ENCODE measurements around the gene WNT3A.

The WNT3A gene

GRCh38 chr1:228082918-228083870, 76.4 kb downstream of the WNT3A start:
- in situ Hi-C loops (cut with MboI; ENCODE audit: low sequenced_read_pairs): no loop called here

DNA sequence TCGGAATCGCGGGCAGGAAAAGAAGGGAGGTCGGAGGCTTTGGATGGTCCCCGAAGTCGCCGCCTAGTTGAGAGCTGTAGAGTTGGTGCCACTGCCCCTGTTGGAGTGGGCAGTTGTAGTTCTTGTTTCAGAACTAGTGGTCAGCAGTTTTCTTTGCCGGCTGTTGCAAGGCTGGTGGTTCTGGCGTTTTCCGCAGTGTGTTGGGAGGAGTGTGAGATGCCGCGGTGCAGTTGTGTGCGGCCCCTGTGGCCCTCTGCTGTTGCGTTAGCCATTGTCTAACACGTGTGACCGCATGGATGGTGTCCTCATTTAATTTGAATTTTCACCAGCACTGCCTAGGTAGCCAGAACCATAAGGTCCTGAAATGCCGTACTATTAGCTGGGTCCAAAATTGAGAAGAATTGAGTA, 77.1 kb downstream of the WNT3A start:
- in situ Hi-C loops (cut with MboI; ENCODE audit: low sequenced_read_pairs): no loop called here

DNA sequence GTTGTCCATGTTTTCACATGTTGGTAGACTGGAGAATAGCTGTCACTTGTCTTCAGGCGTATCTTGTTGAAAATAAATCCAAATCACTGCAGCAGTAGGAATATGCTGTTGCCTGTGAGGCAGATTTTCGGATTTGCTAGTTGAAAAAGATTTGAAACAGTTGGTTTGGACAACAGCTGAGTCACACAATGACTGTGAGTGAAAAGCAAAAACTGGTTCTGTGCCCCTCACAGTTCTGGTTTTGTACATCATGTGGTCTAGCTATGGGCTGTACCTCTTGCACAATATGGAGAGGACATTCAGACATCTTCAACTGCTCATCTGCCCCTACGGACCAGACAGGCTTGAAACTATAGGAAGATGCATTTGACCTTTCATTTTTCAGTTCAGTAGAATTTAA, 77.5 kb downstream of the WNT3A start:
- in situ Hi-C loops (cut with MboI; ENCODE audit: low sequenced_read_pairs): no loop called here

DNA sequence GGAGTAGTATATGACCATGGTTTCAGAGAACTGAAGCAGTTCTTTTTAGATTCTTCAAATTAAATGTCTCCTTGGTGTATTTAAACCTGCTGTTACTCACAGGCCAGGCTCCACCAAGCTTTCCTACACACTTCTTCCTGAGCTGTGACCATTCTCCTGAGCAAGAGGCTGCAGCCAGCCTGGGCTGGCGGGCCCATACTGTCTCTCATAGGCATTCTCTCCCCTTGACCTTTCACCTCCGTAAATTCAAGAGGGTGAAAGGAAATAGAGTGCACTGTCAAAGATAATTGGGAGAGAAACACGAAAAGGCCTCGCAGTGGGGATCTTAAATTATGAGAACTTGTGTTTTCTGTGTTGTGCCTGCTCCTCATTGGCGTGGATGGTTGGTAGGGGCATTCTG, 78.0 kb downstream of the WNT3A start:
- in situ Hi-C loops (cut with MboI; ENCODE audit: low sequenced_read_pairs): no loop called here

DNA sequence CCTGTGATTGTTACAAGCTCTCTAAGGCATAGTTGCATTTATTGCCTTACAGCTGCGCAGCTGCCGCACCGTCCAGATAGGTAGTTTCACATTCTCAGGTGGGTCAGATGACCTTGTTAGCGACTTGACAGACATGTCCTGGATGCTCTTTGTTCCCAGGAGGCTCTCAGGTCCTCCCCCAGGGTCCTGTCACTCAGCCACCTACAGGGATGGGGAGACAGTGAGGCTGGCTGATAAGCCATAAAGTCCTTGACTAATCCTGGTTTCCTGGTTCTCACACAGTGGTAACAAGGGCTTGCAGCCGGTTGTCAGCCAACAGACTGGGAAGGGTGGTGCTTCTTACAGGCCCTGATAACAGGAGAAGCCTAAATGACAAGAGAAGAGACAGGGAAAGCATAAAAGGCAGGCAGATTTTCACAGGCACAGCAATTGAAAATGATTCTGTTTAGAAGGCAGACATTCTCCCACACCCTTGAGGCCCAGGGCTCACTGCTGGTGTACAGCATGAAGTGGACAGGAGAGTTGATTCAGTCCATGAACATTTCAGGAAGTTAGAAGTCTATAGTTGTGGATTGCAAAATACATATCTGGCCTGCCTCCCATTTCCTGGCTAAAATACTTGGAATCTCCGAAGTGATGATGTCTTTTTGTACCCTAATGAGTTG, 78.6 kb downstream of the WNT3A start:
- in situ Hi-C loops (cut with MboI; ENCODE audit: low sequenced_read_pairs): no loop called here

DNA sequence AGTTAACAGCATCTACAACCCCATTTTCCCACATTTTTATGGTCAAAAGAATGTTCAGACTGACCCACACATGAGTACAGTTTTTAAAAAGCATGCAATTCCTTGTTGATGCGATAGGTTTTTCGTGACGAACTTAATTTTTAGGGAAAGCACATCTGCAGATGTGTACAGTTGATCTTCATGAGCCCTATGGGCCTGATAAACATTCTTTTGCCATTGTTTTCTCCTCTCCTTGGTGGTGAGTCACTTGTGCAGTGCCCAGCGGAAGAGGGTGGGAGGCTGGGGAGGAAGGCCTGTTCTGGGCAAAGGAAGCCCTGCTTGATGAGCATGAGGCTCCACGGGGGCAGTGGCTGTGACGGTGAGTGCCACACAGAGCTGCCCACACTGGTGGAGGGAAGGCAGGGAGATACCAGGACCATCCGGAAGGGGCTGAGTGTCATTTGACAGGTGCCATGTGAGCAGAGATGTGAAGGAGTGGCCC, 81.0 kb downstream of the WNT3A start:
- in situ Hi-C loops (cut with MboI; ENCODE audit: low sequenced_read_pairs): no loop called here

GRCh38 chr1:228088586-228089498, 82.0 kb downstream of the WNT3A start:
- in situ Hi-C loops (cut with MboI; ENCODE audit: low sequenced_read_pairs): no loop called here

- in situ Hi-C loops (cut with MboI; ENCODE audit: low sequenced_read_pairs): no loop called here
Measured at GRCh38 chr1:228089519-228090380, 83.0 kb downstream of the WNT3A start.

GRCh38 chr1:228090613-228091081, 83.8 kb downstream of the WNT3A start:
- in situ Hi-C loops (cut with MboI; ENCODE audit: low sequenced_read_pairs): no loop called here

- in situ Hi-C loops (cut with MboI; ENCODE audit: low sequenced_read_pairs): no loop called here
Measured at GRCh38 chr1:228091084-228091483, 84.3 kb downstream of the WNT3A start.

DNA sequence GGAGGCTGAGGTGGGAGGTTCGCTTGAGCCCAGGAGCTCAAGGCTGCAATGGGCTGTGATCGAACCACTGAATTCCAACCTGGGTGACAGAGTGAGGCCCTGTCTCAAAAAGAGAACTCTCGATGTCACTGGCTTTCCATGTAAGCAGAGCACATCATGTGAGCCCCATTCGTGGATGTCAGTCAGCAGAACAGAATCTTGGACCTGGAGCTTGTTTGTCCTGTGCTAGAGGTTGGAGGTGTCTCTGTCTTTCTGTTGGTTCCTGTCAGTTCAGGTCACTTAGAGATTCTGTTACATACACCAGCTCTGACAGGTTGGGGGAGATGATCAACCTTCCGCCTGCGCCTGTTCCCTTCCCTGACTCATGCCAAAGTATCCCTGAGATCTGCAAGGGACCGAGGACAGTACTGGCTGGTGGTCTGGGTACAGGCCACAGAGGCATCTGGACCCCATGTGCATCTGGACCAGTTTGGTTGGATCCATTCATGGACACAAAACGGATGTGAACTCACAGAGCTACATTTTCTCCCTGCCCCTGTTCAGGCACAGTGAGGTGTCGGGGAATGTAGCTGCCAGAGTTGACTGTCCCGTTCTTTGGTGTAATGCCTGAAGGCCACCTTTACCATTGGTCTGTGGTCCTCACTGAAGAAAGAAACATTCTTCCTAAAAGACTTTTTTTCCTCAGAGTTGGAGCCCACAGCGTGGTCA, 85.7 kb downstream of the WNT3A start:
- in situ Hi-C loops (cut with MboI; ENCODE audit: low sequenced_read_pairs): no loop called here

GRCh38 chr1:228093050-228093906, 86.5 kb downstream of the WNT3A start:
- in situ Hi-C loops (cut with MboI; ENCODE audit: low sequenced_read_pairs): no loop called here

DNA sequence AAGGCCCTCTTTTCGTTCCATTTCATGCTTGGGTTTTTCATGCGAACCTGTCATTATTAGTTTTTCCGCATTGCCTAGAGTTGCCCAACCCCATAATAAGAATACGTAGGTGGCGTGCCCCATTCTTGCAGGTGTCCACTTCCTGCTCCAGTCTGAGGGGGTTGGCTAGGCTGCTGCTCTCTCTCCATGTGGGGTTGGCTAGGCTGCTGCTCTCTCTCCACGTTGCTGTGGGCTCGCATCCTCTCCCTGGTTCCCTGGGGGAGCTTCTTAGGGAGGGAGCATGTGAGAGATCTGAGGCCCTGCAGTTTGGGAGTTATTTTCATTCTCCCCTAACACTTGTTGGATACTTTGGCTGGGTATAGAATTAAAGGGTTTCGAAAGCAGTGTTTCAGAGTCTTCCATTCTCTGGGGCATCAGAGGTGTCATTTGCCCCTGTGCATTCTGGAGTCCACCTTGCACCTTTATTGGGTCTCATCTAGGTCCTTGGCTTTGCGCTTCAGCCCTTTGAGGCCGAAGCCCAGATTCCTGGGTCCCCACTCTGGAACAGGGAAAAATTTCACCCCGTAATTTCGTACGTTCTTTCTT, 87.7 kb downstream of the WNT3A start:
- in situ Hi-C loops (cut with MboI; ENCODE audit: low sequenced_read_pairs): no loop called here

- in situ Hi-C loops (cut with MboI; ENCODE audit: low sequenced_read_pairs): no loop called here
Measured at GRCh38 chr1:228095161-228095560, 88.4 kb downstream of the WNT3A start.

DNA sequence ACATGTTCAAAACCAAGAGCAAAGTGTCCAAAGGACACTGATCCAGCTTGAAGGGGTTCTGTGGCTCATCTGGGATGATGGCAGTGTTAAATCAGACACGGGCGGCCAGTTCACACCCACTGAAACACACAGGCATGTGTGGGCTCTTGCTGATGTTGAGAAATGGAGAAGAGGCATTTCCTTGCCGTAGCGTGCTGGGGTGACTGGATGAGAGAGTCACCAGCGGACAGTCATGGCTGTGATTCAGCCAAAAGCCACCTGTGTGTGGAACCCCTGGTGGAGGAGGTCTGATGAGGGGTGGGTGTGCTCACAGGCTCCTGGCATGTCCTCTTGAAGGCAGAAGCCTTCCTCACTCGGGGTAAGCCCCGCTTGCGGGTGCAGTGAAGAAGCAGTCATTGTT, 89.1 kb downstream of the WNT3A start:
- in situ Hi-C loops (cut with MboI; ENCODE audit: low sequenced_read_pairs): no loop called here

DNA sequence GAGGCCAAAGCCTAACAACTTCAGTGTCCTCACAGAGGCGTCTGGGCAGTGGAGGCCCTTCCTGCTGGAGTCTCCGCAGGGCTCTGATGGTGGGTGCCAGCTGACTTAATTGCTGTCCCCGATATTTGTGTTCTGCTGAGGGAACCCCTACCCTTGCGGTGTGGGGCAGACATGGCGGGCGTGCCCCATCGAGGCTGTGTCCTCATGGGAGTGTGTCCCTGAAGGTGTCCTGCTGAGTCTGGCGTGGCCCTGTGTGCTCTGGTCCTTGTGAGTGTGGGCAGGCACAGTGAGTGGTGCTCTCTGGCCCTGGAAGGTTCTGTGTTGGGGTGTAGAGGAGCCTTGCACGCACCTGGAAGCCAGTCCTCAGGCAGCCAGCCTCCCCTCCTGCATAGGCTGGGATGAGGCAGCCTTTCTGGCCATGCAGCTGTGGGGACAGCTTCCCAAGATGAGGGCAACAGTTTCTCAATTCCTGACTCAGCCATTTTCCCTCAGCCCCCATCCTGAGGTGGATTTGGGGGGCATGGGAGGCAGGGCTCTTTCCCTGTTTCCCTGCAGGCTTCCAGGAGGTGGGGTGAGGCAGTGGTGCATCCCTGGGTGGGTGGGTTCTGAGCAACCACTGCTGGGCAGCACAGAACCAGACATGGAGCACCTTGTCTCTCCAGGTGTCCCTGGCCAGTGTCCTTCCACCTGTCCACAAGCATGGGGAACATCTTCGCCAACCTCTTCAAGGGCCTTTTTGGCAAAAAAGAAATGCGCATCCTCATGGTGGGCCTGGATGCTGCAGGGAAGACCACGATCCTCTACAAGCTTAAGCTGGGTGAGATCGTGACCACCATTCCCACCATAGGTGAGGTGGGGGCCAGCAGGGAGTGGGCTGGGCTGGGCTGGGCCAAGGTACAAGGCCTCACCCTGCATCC, 89.9 kb downstream of the WNT3A start:
- in situ Hi-C loops (cut with MboI; ENCODE audit: low sequenced_read_pairs): no loop called here
